GM12892 (cell line): Measurements from ENCODE around the gene NTPCR.

Experiments
- POLR2A ChIP-seq: IDR thresholded peaks from 2 replicates; pipeline ENCODE4 v1.6.1; 2011; ENCODE audit warnings: low read depth, low read length, control low read depth
- TAF1 ChIP-seq: IDR thresholded peaks from 2 replicates; pipeline ENCODE4 v1.6.1; 2011; ENCODE audit warnings: low read depth, mild to moderate bottlenecking, control low read depth, low read length, borderline replicate concordance

DNA sequence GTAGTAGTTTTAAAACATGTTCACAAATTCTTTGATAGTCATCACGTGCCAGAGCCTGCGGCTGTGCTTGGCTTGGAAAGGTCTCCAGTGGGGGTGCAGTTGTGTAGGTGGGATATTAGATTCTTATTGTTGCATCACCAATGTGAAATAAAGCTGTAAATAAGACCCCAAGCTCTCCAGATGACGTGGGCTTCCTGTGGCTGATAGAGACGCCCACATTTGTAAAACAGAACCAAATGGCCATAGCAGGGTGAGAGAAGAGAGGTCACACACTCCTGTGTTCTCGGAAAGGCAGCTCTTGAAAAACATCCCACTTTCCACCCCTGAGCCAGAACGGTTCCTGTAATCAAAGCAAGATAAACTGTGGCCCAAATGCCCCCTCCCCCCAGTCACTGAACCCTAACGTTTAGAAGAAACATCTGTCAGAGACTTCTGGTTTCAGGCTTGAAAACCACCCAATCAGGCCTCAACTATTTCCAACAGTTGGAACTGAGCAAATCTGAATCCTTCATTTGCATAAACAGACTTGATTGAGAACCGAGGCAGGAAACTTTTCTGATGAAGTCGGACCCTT is 6.6 kb upstream of the NTPCR start:
- TF ChIP-seq TAF1 (no peak), POLR2A (no peak)
